Breast epithelium (tissue), 4 donors: Measurements from ENCODE around the gene MMP11. TPM values are rescaled to one million over a fixed set of nuclear protein-coding genes. Genes with fewer than 3 reads are reported as not detected.

Experiments
- DNase-seq, 2 donors: peaks; one replicate each; pipeline ENCODE4 v3.0.0-alpha.2; 2019; ENCODE audit warnings: low spot score in 2 of 2
- H3K27ac ChIP-seq, 2 donors: fragments of 200-600 bp; sonication (generic) in 1 of 2; one replicate each; pipeline ENCODE4 v1.5.1; 2016 to 2019; ENCODE audit warnings: mild to moderate bottlenecking in 1 of 2
- H3K27me3 ChIP-seq, 2 donors: fragments of 200-600 bp; sonication (generic) in 1 of 2; one replicate each; pipeline versions ENCODE4 v1.5.1 to v1.6.0; 2017 to 2019; ENCODE audit warnings: control low read depth in 1 of 2, mild to moderate bottlenecking in 1 of 2
- H3K36me3 ChIP-seq: fragments of 200-600 bp; one replicate; pipeline ENCODE4 v1.5.1; 2019
- H3K4me1 ChIP-seq, 2 donors: fragments of 200-600 bp; sonication (generic); one replicate each; pipeline ENCODE4 v1.5.1; 2016 to 2019; ENCODE audit warnings: control low read depth in 1 of 2
- H3K4me3 ChIP-seq, 3 donors: fragments of 200-600 bp; sonication (generic); 1 replicate in 2 of 3; 2 replicates in 1 of 3; pipeline ENCODE4 v1.5.1; 2016 to 2019; ENCODE audit warnings: mild to moderate bottlenecking in 3 of 3, moderate library complexity in 2 of 3
- H3K9me3 ChIP-seq, 2 donors: fragments of 200-600 bp; sonication (generic) in 1 of 2; one replicate each; pipeline ENCODE4 v1.5.1; 2016 to 2019; ENCODE audit warnings: control low read depth in 1 of 2
- CTCF ChIP-seq, 3 donors: fragments of 450-650 bp; IDR thresholded peaks; one replicate each; pipeline ENCODE4 v1.5.1; 2016 to 2017; ENCODE audit warnings: antibody characterized with exemption in 3 of 3, mild to moderate bottlenecking in 3 of 3, moderate library complexity in 3 of 3
- POLR2A ChIP-seq: fragments of 450-650 bp; IDR thresholded peaks from one replicate; pipeline ENCODE4 v1.6.1; 2016; ENCODE audit warnings: antibody characterized with exemption, mild to moderate bottlenecking, moderate library complexity
- POLR2AphosphoS5 ChIP-seq, 3 donors: sonication (generic); formaldehyde crosslinking; IDR thresholded peaks; one replicate each; pipeline ENCODE4 v1.6.1; 2017; ENCODE audit warnings: antibody characterized with exemption in 3 of 3
- intact Hi-C: fragments of 100-400 bp; cut with DNase I; formaldehyde crosslinking; loops from one replicate; pipeline ENCODE4 v1.15.1; 2023; ENCODE audit warnings: low total_unique reads
- total RNA-seq, 3 donors: library from RNA; depleted of rRNA; stranded (reverse); fragments of >200 nt; gene quantifications; one replicate each; pipeline ENCODE4 v1.1.0, GENCODE V29; 2016

Gene MMP11
- total RNA-seq, 3 donors from 2014 or later, result 1.9 to 6.2 (median 4.8) TPM

- intact Hi-C loops, result loop anchor here (10.0 kb wide), 1 partner anchor 63 kb away; the partner anchor contains the start of gene DERL3
- Histone ChIP-seq H3K36me3 (no peaks in the 10 kb centered on the region), H3K4me3 (peak overlapping the region; percentile 43 to 83 (median 57)), H3K27me3 (no peaks in the 10 kb centered on the region), H3K4me1 (peaks cover under 1 to 6% of the 10 kb centered on the region in 2 donors), H3K9me3 (no peaks in the 10 kb centered on the region), H3K27ac (peak overlapping the region in 1 of 2 donors; percentile 48)
- TF ChIP-seq POLR2AphosphoS5 (IDR thresholded peaks at IDR 0.05) (no peak), POLR2A (no peak), CTCF (IDR thresholded peaks at IDR 0.05) (no peak)
- DNase-seq, result no peak
These were observed 367 bp upstream of the MMP11 start for GRCh38 chr22:23772315-23772648.

- Histone ChIP-seq H3K27me3 (no peaks in the 10 kb centered on the region), H3K4me3 (peak overlapping the region in 2 of 3 donors; percentile 57 to 83), H3K4me1 (peaks cover 0 to 6% of the 10 kb centered on the region in 2 donors), H3K9me3 (no peaks in the 10 kb centered on the region), H3K27ac (no peak overlapping the region), H3K36me3 (no peaks in the 10 kb centered on the region)
- TF ChIP-seq POLR2A (no peak), CTCF (IDR thresholded peaks at IDR 0.05) (no peak), POLR2AphosphoS5 (IDR thresholded peaks at IDR 0.05) (no peak)
- intact Hi-C loops, result loop anchor here (10.0 kb wide), 1 partner anchor 61 kb away; the partner anchor contains the start of gene DERL3
- DNase-seq, result no peak
These were observed 949 bp downstream of the MMP11 start for GRCh38 chr22:23773483-23774113.

- Histone ChIP-seq H3K4me3 (no peak overlapping the region), H3K36me3 (no peaks in the 10 kb centered on the region), H3K4me1 (peaks cover 0 to 6% of the 10 kb centered on the region in 2 donors), H3K27me3 (no peaks in the 10 kb centered on the region), H3K9me3 (no peaks in the 10 kb centered on the region), H3K27ac (no peak overlapping the region)
- TF ChIP-seq POLR2A (no peak), CTCF (IDR thresholded peaks at IDR 0.05) (no peak), POLR2AphosphoS5 (IDR thresholded peaks at IDR 0.05) (no peak)
- intact Hi-C loops, result loop anchor here (10.0 kb wide), 1 partner anchor 60 kb away; the partner anchor contains the start of gene DERL3
- DNase-seq, result no peak
These were observed 1.7 kb downstream of the MMP11 start for GRCh38 chr22:23774114-23774921.

DNA sequence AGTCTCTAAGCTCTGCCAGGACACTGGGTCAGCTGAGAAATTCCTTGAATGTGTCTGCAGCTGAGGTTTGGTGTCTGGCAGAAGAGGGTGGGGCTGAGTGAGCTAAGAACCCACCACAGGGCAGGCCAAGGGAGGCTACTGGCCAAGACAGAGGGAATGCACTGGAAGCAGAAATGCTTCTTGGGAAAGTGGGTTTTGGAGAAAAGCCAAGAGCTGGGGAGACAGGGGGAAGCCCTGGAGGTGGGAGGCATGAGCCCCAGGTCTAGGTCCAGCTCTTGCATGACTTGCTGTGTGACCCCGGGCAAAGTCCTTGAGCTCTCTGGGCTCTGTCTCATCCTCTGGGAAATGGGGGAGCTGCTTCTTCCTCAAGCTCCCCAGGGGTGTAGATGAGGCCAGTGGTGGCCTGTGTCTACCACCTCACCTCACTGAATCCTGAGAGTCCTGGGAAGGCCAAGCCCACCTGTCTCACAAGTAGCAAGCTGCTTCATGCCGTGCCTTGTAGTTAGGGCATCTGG lies 2.3 kb downstream of the MMP11 start:
- intact Hi-C loops, result loop anchor here (10.0 kb wide), 1 partner anchor 60 kb away; the partner anchor contains the start of gene DERL3
- H3K4me3 ChIP-seq, result no peak overlapping the region
- no peak overlapping the region for H3K27ac ChIP-seq
- H3K4me1 ChIP-seq, result peaks cover 0 to 6% of the 10 kb centered on the region in 2 donors
- H3K36me3 ChIP-seq, result no peaks in the 10 kb centered on the region
- no peaks in the 10 kb centered on the region for H3K9me3 ChIP-seq
- DNase-seq, result no peak
- no peaks in the 10 kb centered on the region for H3K27me3 ChIP-seq
- TF ChIP-seq POLR2AphosphoS5 (IDR thresholded peaks at IDR 0.05) (no peak), POLR2A (no peak), CTCF (IDR thresholded peaks at IDR 0.05) (no peak)
